NB4 (cell line): ENCODE results near the gene PDCD1.

ENCODE experiments used
- DNase-seq: peaks from one replicate; pipeline ENCODE4 v3.0.0; 2010; ENCODE audit warnings: low read depth
- H3K4me3 ChIP-seq: one replicate; pipeline ENCODE4 v1.5.1; 2011; ENCODE audit warnings: mild to moderate bottlenecking, low read depth, low read length, moderate library complexity
- MAX ChIP-seq: IDR thresholded peaks from 2 replicates; pipeline ENCODE4 v1.6.1; 2011; ENCODE audit warnings: low read depth, low read length
- MYC ChIP-seq: IDR thresholded peaks from 2 replicates; pipeline ENCODE4 v1.6.1; 2011; ENCODE audit warnings: low read depth, low read length
- POLR2A ChIP-seq: IDR thresholded peaks from 2 replicates; pipeline ENCODE4 v1.6.1; 2011; ENCODE audit warnings: mild to moderate bottlenecking; ENCODE audit not compliant: insufficient read length; ENCODE audit errors: extremely low read depth
- TF ChIP-seq, protein P1 (sequence below): IDR thresholded peaks from one replicate; pipeline ENCODE4 v1.5.1; 2012; ENCODE audit warnings: low read depth, low read length

PDCD1 gene

GRCh38 chr2:241871538-241872312 is 13.0 kb upstream of the PDCD1 start:
- TF ChIP-seq, protein P1, sequence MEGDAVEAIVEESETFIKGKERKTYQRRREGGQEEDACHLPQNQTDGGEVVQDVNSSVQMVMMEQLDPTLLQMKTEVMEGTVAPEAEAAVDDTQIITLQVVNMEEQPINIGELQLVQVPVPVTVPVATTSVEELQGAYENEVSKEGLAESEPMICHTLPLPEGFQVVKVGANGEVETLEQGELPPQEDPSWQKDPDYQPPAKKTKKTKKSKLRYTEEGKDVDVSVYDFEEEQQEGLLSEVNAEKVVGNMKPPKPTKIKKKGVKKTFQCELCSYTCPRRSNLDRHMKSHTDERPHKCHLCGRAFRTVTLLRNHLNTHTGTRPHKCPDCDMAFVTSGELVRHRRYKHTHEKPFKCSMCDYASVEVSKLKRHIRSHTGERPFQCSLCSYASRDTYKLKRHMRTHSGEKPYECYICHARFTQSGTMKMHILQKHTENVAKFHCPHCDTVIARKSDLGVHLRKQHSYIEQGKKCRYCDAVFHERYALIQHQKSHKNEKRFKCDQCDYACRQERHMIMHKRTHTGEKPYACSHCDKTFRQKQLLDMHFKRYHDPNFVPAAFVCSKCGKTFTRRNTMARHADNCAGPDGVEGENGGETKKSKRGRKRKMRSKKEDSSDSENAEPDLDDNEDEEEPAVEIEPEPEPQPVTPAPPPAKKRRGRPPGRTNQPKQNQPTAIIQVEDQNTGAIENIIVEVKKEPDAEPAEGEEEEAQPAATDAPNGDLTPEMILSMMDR = no peak
- TF ChIP-seq POLR2A (no peak), MYC (no peak), MAX (no peak)
- no peak for DNase-seq
- H3K4me3 ChIP-seq = no peak overlapping the region

- no peak for DNase-seq
- H3K4me3 ChIP-seq = no peak overlapping the region
- no peak for TF ChIP-seq MYC
- no peak for TF ChIP-seq POLR2A
- TF ChIP-seq, protein P1 = no peak
Measured at GRCh38 chr2:241870611-241871537, 12.2 kb upstream of the PDCD1 start.

GRCh38 chr2:241870081-241870541 is 11.4 kb upstream of the PDCD1 start:
- no peak for DNase-seq
- TF ChIP-seq, protein P1 = no peak
- TF ChIP-seq POLR2A (no peak), MAX (no peak), MYC (no peak)
- no peak overlapping the region for H3K4me3 ChIP-seq

GRCh38 chr2:241869087-241869961 is 10.6 kb upstream of the PDCD1 start, which contains the start of gene RTP5:
RTP5 (plus strand) TSS chr2:241869729; CDS start chr2:241869757, 28 bp downstream.
- H3K4me3 ChIP-seq = no peak within 1 kb of the TSS

DNA sequence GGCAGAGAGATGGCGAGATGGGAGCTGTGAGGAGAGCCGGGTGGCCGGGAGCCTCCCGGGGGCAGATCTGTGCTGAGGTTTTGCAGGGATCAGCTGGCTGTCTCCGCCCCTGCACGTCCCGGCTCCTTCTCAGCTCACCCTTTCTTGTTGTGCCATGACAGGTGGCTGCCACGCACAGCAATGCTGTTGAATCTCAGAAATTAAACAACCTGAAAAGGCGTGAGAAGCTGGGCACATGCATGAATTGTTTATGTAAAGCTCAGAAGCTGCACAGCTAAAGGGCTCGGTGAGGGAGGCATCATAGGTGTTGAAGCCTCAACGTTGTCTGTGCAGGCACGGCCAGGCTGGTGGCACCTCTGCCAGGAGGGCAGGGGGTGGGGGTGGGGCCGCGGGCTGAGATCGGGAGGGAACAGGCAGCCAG is 10.0 kb upstream of the PDCD1 start:
- TF ChIP-seq, protein P1 = no peak
- no peak overlapping the region for H3K4me3 ChIP-seq

More at GRCh38 chr2:241869087-241869961, 10.6 kb upstream of the PDCD1 start, which contains the start of gene RTP5:
- DNase-seq = no peak
- TF ChIP-seq MAX = no peak
- no peak for TF ChIP-seq POLR2A
- no peak for TF ChIP-seq MYC
- TF ChIP-seq, protein P1 = no peak

More for the DNA sequence above, 10.0 kb upstream of the PDCD1 start:
- no peak for DNase-seq
